ENCODE data around the gene PRKD1. TPM values are rescaled to one million over a fixed set of nuclear protein-coding genes. Genes with fewer than 3 reads are reported as not detected.

The PRKD1 gene
- total RNA-seq, 1 experiment from 2014 or later, result 2.7 TPM

GRCh38 chr14:29803045-29803444 lies 124.6 kb downstream of the PRKD1 start:
- Histone ChIP-seq H3K23ac (ENCODE audit: insufficient read length, low read depth, low read length) (no peak overlapping the region), H3K14ac (ENCODE audit: insufficient read depth, low read length) (no peak overlapping the region), H2AFZ (ENCODE audit: low read length) (no peak overlapping the region), H3K18ac (ENCODE audit: insufficient read length, low read depth, low read length) (no peak overlapping the region), H3K27ac (ENCODE audit: insufficient read length, low read depth, low read length) (no peak overlapping the region), H3K23me2 (ENCODE audit: insufficient read length, low read depth, low read length, poor library complexity, severe bottlenecking) (no peaks in the 10 kb centered on the region), H2BK120ac (ENCODE audit: low read depth, low read length, poor library complexity, severe bottlenecking) (no peak overlapping the region), H4K20me1 (ENCODE audit: control insufficient read depth, insufficient read depth, insufficient read length) (no peaks in the 10 kb centered on the region), H4K5ac (ENCODE audit: insufficient read length, low read depth, low read length) (no peak overlapping the region), H3K79me2 (ENCODE audit: insufficient read depth, low read length) (no peaks in the 10 kb centered on the region), H2BK12ac (ENCODE audit: insufficient read length, low read depth, low read length) (no peak overlapping the region), H3K9me3 (ENCODE audit: control insufficient read depth, low read depth, low read length) (no peaks in the 10 kb centered on the region), H3T11ph (ENCODE audit: low read length) (no peak overlapping the region), H3K79me1 (ENCODE audit: insufficient read depth, low read depth, low read length, poor library complexity, severe bottlenecking) (no peaks in the 10 kb centered on the region), H3K9ac (ENCODE audit: extremely low read depth, insufficient read length, low read length) (no peak overlapping the region), H3K27me3 (ENCODE audit: insufficient read depth, low read length) (no peaks in the 10 kb centered on the region), H3K4me1 (ENCODE audit: insufficient read depth, low read length) (peaks cover 8% of the 10 kb centered on the region), H2AK5ac (ENCODE audit: insufficient read length, low read length) (no peak overlapping the region), H2BK20ac (ENCODE audit: low read depth, low read length, poor library complexity, severe bottlenecking) (no peak overlapping the region), H2BK15ac (ENCODE audit: low read depth, low read length) (no peak overlapping the region), H2BK5ac (ENCODE audit: insufficient read length, low read length) (no peak overlapping the region), H3K4me2 (ENCODE audit: insufficient read depth, insufficient read length, low read length) (no peak overlapping the region), H3K4ac (ENCODE audit: low read depth, low read length) (no peak overlapping the region), H4K8ac (replicated peaks; ENCODE audit: insufficient read length, low read depth, low read length) (no peak overlapping the region), H3K56ac (ENCODE audit: insufficient read length, low read depth, low read length) (no peak overlapping the region), H4K91ac (ENCODE audit: insufficient read length, low read depth, low read length) (no peak overlapping the region)
- Mint-ChIP-seq H3K9me3 (no peaks in the 10 kb centered on the region), H3K27me3 (ENCODE audit: low read depth) (no peaks in the 10 kb centered on the region), H3K27ac (no peak overlapping the region), H3K36me3 (ENCODE audit: insufficient read depth in 1 of 3, low read depth in 3 of 3) (no peaks in the 10 kb centered on the region), H3K4me3 (no peak overlapping the region), H3K4me1 (peaks cover 36 to 39% of the 10 kb centered on the region in 2 experiments)
- no peak for DNase-seq
- TF ChIP-seq CTCF (conservative IDR thresholded peaks at IDR 0.05), result no peak
